ENCODE results near the gene PARP1. TPM values are rescaled to one million over a fixed set of nuclear protein-coding genes. Genes with fewer than 3 reads are reported as not detected.
A peak's percentile ranks its signal among the peaks of the same experiment; 100 is the strongest.

PARP1 gene
- total RNA-seq, 1 donor, result 51.0 TPM

- Histone ChIP-seq H3K9me3 (ENCODE audit: low read depth, low read length) (no peaks in the 10 kb centered on the region), H3K4me3 (ENCODE audit: insufficient read depth, low read length) (no peak overlapping the region), H3K4me2 (ENCODE audit: insufficient read depth, low read length) (no peak overlapping the region), H3K79me2 (ENCODE audit: insufficient read depth, low read length) (no peaks in the 10 kb centered on the region), H4K20me1 (ENCODE audit: insufficient read depth, low read length) (no peaks in the 10 kb centered on the region), H3K4me1 (ENCODE audit: insufficient read depth, low read length) (no peaks in the 10 kb centered on the region), H2AFZ (ENCODE audit: low read length) (no peak overlapping the region), H3K36me3 (ENCODE audit: insufficient read depth, low read length) (peaks cover 84% of the 10 kb centered on the region), H3K27me3 (ENCODE audit: insufficient read depth, low read length) (no peaks in the 10 kb centered on the region), H3K27ac (ENCODE audit: low read depth, low read length) (no peak overlapping the region)
- DNase-seq (ENCODE audit: insufficient read length, low spot score, missing footprints), result no peak
- TF ChIP-seq CTCF (IDR thresholded peaks at IDR 0.05; ENCODE audit: extremely low read depth, low read depth, low read length), result no peak
Measured at GRCh38 chr1:226378071-226378470, 29.8 kb downstream of the PARP1 start.

GRCh38 chr1:226376300-226376699, 31.6 kb downstream of the PARP1 start:
- no peak overlapping the region for H3K4me2 ChIP-seq (ENCODE audit: insufficient read depth, low read length)
- no peaks in the 10 kb centered on the region for H4K20me1 ChIP-seq (ENCODE audit: insufficient read depth, low read length)
- H3K4me3 ChIP-seq (ENCODE audit: insufficient read depth, low read length), result no peak overlapping the region
- no peaks in the 10 kb centered on the region for H3K4me1 ChIP-seq (ENCODE audit: insufficient read depth, low read length)
- H3K36me3 ChIP-seq (ENCODE audit: insufficient read depth, low read length), result peaks cover 78% of the 10 kb centered on the region
- TF ChIP-seq CTCF (IDR thresholded peaks at IDR 0.05; ENCODE audit: extremely low read depth, low read depth, low read length), result no peak
- H3K9me3 ChIP-seq (ENCODE audit: low read depth, low read length), result no peaks in the 10 kb centered on the region
- no peak overlapping the region for H2AFZ ChIP-seq (ENCODE audit: low read length)
- H3K27me3 ChIP-seq (ENCODE audit: insufficient read depth, low read length), result no peaks in the 10 kb centered on the region
- no peak overlapping the region for H3K27ac ChIP-seq (ENCODE audit: low read depth, low read length)
- H3K79me2 ChIP-seq (ENCODE audit: insufficient read depth, low read length), result no peaks in the 10 kb centered on the region
- no peak for DNase-seq (ENCODE audit: insufficient read length, low spot score, missing footprints)

DNA sequence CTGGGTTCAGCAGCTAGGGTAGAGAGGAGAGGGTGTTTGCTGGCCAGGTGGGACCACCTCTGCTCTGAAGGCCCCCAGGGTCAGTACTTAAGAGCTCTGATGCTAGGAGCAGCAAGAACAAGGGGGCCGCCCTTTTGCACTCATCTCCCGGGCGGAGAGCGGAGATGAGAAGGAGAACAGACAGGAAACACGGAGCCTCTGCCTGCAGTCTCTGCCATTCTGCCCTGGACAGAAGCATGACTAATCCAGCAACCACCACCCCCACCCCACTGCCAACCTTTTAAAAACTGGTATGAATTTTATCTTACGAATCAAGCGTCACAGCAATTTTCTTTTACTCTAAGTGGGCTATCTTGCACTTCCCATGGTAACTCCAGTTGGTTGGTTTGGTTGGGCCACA, 34.5 kb downstream of the PARP1 start:
- no peak overlapping the region for H3K4me2 ChIP-seq (ENCODE audit: insufficient read depth, low read length)

GRCh38 chr1:226372885-226373284, 35.0 kb downstream of the PARP1 start:
- no peak for DNase-seq (ENCODE audit: insufficient read length, low spot score, missing footprints)
- Histone ChIP-seq H2AFZ (ENCODE audit: low read length) (no peak overlapping the region), H3K36me3 (ENCODE audit: insufficient read depth, low read length) (peaks cover 56% of the 10 kb centered on the region), H4K20me1 (ENCODE audit: insufficient read depth, low read length) (no peaks in the 10 kb centered on the region), H3K9me3 (ENCODE audit: low read depth, low read length) (no peaks in the 10 kb centered on the region), H3K27me3 (ENCODE audit: insufficient read depth, low read length) (no peaks in the 10 kb centered on the region), H3K79me2 (ENCODE audit: insufficient read depth, low read length) (no peaks in the 10 kb centered on the region), H3K4me1 (ENCODE audit: insufficient read depth, low read length) (no peaks in the 10 kb centered on the region), H3K4me3 (ENCODE audit: insufficient read depth, low read length) (no peak overlapping the region), H3K4me2 (ENCODE audit: insufficient read depth, low read length) (no peak overlapping the region), H3K27ac (ENCODE audit: low read depth, low read length) (no peak overlapping the region)
- TF ChIP-seq CTCF (IDR thresholded peaks at IDR 0.05; ENCODE audit: extremely low read depth, low read depth, low read length), result no peak

More for the DNA sequence above, 34.5 kb downstream of the PARP1 start:
- TF ChIP-seq CTCF (IDR thresholded peaks at IDR 0.05; ENCODE audit: extremely low read depth, low read depth, low read length), result no peak
- H2AFZ ChIP-seq (ENCODE audit: low read length), result no peak overlapping the region
- no peak overlapping the region for H3K4me3 ChIP-seq (ENCODE audit: insufficient read depth, low read length)
- DNase-seq (ENCODE audit: insufficient read length, low spot score, missing footprints), result peak; percentile 42
- H3K36me3 ChIP-seq (ENCODE audit: insufficient read depth, low read length), result peaks cover 61% of the 10 kb centered on the region
- no peaks in the 10 kb centered on the region for H3K9me3 ChIP-seq (ENCODE audit: low read depth, low read length)
- H3K27me3 ChIP-seq (ENCODE audit: insufficient read depth, low read length), result no peaks in the 10 kb centered on the region
- no peaks in the 10 kb centered on the region for H3K79me2 ChIP-seq (ENCODE audit: insufficient read depth, low read length)
- no peaks in the 10 kb centered on the region for H4K20me1 ChIP-seq (ENCODE audit: insufficient read depth, low read length)
- no peaks in the 10 kb centered on the region for H3K4me1 ChIP-seq (ENCODE audit: insufficient read depth, low read length)
- H3K27ac ChIP-seq (ENCODE audit: low read depth, low read length), result no peak overlapping the region
